Activated CD4-positive, alpha-beta T cell treated with anti-CD3 and anti-CD28 coated beads, Interleukin-2, Interleukin-4, amounts not matched to agents 100 ng/mL and 50 ng/mL, durations not matched to agents 16 hours and 8 hours (primary cell): ENCODE results near the gene C1QTNF8.

Source experiments
- DNase-seq: peaks from one replicate; pipeline ENCODE4 v3.0.0-alpha.2; 2020; ENCODE audit warnings: low spot score

Gene C1QTNF8

DNA sequence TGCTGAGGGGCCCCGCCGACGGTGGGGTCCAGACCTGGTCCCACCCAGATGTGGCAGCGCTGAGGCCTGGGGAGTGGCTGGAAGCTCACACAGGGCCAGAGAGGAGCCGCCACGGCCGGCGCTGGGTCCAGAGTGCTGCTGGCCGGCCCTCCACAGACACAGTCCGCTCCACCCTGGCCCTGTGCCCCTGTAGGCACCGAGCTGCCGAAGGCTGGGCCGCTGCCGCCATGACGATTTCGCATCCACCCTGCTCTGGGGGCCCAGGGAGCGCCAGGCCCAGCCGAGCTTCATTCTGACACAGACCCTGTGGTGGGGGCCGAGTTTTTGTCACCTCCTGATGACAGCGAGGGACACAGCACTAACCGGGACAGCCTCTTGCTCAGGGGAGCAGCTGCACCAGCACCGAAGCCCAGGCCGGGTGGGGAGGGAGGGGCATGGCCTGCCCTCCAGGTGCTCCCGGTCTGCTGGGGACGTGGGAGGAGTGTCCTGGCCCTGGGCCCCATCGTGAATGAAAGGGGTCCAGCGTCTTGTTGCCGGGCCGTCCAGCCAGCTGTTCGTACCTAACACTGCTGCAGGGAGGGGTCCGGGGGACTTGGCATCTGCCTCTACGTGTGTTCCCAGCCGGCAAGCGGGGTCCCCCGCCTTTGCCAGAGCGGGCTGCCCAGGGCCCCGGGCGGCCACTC is 50.6 kb downstream of the C1QTNF8 start:
- no peak for DNase-seq

DNA sequence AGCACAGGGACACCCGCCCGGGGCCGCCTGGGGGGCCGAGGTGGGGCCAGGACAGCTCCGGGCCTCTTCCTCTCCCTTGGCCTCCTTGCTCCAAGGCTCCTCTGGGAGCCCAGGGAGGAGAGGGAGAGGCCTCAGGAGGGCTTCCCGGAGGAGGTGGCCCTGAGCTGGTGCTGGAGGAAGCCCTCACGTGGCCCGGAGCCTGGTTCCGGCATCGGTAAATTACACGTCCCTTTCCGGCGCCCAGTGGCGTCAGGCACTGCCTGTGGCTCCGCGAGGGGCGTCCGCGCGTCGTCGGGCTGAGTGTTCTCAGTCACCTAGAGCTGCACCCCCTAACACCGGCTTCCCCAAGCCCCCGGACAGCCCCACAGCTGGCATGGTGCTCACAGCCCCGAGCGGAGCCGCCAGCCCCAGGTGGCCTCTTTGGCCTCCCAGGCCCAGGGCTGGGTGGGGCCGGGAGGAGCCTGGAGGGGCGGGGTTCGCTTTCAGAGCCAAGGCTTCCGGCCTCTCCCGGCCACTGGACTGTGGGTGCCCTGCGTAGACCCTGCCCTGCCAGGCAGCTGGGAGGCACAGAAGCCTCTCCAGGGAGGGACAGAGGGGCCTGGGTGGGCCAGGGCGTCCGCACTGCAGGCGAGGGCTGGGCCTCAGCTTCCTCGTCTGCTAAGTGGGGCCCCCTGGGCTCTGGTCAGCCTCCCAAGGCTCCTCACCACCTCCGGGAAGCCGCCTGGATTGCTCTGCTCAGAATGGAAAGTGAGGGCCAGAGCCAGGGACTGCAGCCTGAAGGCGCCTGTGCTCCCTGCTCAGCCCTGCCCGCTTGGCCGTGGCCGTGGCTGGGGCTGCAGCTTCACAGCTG is 51.4 kb downstream of the C1QTNF8 start:
- DNase-seq, result no peak

DNA sequence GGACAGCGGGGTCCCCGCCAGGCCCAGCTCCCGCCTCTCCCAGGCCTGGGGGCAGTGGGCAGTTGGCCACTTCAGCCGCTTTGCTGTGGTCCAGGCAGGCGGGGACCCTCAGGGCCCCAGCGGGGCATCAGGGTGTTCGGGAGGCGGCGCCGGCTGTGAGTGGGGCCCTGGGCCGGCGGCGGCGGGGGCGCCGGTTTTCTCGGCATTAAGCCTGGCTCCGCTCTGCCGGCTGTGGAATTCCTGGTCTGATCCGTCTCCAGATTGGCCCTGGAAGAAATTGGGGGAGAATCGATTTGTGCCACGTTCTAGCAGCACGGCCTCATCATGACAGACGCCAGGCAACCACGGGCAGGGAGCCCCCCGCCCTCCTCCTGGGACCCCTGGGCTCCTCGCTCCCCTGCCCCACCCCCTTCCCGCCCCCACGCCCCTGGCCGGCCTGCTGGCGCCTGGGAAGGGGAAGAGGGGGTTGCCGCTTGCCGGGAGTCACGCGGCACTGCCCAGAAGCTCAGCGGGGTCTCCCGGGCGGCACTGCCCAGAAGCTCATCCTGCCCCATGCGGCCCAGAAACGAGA is 52.1 kb downstream of the C1QTNF8 start:
- no peak for DNase-seq

DNA sequence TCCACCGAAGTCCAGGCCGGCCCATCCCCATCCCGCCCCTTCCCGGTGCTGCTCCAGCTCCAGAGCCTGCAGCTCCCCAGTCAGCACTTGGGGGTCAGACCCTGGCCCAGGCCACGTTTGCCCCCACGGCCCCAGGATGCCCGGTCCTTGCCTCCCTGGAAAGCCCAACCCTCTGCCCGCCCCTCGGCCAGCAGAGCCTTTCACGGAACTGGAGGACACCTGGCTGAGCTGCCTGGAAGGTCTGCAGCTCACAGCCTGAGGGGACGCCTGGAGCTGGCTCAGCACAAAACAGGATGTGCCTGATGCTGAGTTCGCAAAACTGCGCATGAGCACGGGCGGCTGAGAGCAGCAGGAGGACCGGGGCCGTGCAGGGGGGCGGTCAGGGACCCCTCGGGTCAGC is 53.2 kb downstream of the C1QTNF8 start:
- DNase-seq, result no peak

DNA sequence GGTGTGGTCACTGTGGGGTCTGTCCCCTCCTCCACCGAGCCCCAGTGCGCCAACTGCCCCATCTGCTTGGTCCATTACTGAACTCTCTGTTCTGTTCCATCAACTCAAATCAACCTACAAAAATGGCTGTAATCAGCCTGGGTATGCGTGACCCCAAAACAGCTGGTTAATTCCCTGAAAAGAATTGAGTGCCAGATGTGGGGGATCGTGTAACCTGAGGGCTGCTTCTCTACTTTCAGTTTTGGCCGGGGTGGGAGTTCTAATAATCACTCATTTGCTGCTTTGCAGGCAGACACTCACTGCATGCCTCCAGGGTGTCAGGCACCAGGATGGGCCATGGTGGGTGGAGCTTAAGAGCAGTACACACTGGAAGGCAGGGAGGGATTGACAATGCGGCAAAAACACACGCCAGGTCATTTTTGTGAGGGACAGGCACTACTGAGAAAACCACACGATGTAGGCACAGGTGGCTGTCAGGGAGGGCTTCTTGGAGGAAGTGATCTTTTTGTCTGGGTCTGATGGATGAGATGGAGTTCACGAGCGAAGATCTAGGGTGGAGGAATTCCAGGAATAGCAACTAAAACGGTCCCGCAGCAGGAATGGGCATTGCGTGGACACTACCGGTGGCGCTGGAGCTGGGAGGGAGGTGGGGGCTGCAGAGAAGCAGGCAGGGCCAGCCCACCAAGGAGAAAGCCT is 53.8 kb downstream of the C1QTNF8 start:
- DNase-seq, result no peak

DNA sequence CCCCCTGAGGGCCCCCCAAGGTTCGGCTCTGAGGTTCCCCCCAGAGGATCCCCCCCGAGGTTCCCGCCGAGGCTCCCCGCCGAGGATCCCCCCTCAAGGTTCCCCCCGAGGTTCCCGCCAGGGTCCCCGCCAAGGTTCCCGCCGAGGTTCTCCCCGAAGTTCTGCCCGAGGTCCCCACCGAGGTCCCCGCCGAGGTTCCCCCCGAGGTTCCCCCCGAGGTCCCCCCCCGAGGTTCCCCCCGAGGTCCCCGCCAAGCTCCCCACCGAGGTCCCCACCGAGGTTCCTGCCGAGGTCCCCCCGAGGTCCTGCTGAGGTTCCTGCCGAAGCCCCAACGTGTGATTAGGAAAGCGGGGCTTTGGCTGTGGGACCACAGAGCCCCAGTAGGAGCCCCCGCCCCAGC is 55.7 kb downstream of the C1QTNF8 start:
- no peak for DNase-seq

DNA sequence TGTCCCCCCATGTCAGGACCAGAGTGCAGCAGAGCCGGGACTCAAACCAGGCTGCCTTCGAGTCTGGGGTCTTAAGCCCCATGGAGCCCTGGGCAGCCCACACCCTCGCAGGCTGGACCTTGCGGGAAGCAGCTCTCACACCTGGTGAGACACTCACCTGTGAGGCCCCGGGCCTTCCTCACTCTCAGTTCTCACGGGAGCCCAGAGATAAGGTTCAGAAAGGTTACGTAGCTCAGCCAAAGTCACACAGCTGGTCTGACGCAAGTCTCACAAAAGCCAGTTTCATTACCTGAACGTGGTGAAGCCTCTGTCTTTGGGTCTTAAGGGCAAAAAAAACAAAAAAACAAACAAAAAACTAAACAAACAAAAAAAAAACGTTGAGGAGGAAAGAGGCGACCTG is 56.3 kb downstream of the C1QTNF8 start:
- DNase-seq, result no peak

DNA sequence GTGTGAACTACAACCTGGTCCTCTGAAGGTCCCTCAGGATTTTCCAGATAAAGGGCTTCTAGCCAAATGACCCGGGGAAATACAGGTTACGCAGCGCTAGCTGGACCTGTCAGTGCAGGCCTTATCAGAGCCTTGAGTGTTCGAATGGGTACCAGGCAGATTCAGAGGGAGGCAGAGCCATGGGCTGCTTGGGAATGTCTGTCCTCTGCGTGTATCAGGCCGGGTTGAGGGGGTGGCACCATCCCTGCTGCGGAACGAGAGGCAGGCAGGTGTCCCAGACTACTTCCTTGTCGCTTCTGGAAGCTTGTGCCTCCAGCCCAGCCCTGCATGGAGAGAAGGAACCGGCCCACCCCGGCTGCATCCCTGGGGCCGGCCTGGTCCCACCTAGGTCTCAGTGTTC is 57.1 kb downstream of the C1QTNF8 start:
- DNase-seq, result no peak
